ENCODE data around the gene CATSPER3. TPM values are rescaled to one million over a fixed set of nuclear protein-coding genes. Genes with fewer than 3 reads are reported as not detected.

The CATSPER3 gene
- total and polyA plus RNA-seq, 2 of the 8 experiments (the other 6 are each of a cell fraction or from before 2014, with no cell fraction given), result 0.62 TPM; not detected in 1

GRCh38 chr5:135024956-135025729, 57.4 kb downstream of the CATSPER3 start:
- Histone ChIP-seq H3K27me3 (replicated peaks in 1 of 4; ENCODE audit: control insufficient read depth in 3 of 4, extremely low read depth in 1 of 4, insufficient read depth in 3 of 4, low read length in 3 of 4) (peaks cover 43 to 63% (median 59%) of the 10 kb centered on the region in 4 experiments), H2BK5ac (ENCODE audit: low read depth, low read length) (no peak overlapping the region), H2BK20ac (ENCODE audit: low read length) (no peak overlapping the region), H3K79me2 (ENCODE audit: control insufficient read depth in 1 of 2, insufficient read depth in 2 of 2, low read length in 2 of 2) (no peaks in the 10 kb centered on the region), H2AK5ac (ENCODE audit: low read depth, low read length) (no peak overlapping the region), H3K4me3 (ENCODE audit: extremely low read depth in 1 of 4, insufficient read depth in 2 of 4, low read depth in 3 of 4, low read length in 4 of 4) (no peak overlapping the region), H3K9ac (replicated peaks in 1 of 4; ENCODE audit: extremely low read depth in 1 of 4, low read depth in 3 of 4, low read length in 3 of 4) (no peak overlapping the region), H2AFZ (ENCODE audit: low read length) (no peak overlapping the region), H3K4ac (replicated peaks; ENCODE audit: insufficient read length, low read depth, low read length) (no peak overlapping the region), H4K8ac (ENCODE audit: extremely low read depth, insufficient read depth, low read length) (no peak overlapping the region), H3K23me2 (ENCODE audit: low read depth, low read length) (peaks cover 6% of the 10 kb centered on the region; the same call in 1 of the 2 replicates), H3K27ac (ENCODE audit: low read depth, low read length) (no peak overlapping the region), H3K14ac (ENCODE audit: insufficient read length) (no peak overlapping the region), H3K9me3 (ENCODE audit: insufficient read depth in 2 of 2, low read depth in 1 of 2, low read length in 1 of 2) (no peaks in the 10 kb centered on the region; a peak in 1 of 4 replicates), H3K23ac (ENCODE audit: insufficient read length) (no peak overlapping the region), H3K4me2 (ENCODE audit: insufficient read depth in 1 of 2, low read depth in 2 of 2, low read length in 2 of 2) (no peak overlapping the region), H2BK15ac (ENCODE audit: low read length) (no peak overlapping the region), H3K18ac (ENCODE audit: extremely low read depth, low read length) (no peak overlapping the region), H4K91ac (replicated peaks; ENCODE audit: insufficient read length, low read length) (no peak overlapping the region), H4K20me1 (replicated peaks in 1 of 2; ENCODE audit: control insufficient read depth in 1 of 2, insufficient read depth in 2 of 2, low read length in 2 of 2) (peaks cover 5 to 22% of the 10 kb centered on the region in 2 experiments), H3K36me3 (ENCODE audit: control insufficient read depth in 2 of 4, insufficient read depth in 4 of 4, low read length in 3 of 4) (peaks cover 0 to 7% (median 0%) of the 10 kb centered on the region in 4 experiments; a peak in 1 of 8 replicates), H4K5ac (ENCODE audit: insufficient read length, low read depth, low read length) (no peak overlapping the region), H3K56ac (replicated peaks; ENCODE audit: insufficient read length, low read depth, low read length) (no peak overlapping the region), H3K79me1 (ENCODE audit: low read depth, low read length) (no peaks in the 10 kb centered on the region), H2BK12ac (ENCODE audit: low read depth, low read length) (no peak overlapping the region), H3K4me1 (replicated peaks in 1 of 4; ENCODE audit: control insufficient read depth in 3 of 4, insufficient read depth in 4 of 4, low read length in 3 of 4) (peaks cover 0 to 16% (median 13%) of the 10 kb centered on the region in 4 experiments; a peak in 6 of 7 replicates), H2BK120ac (replicated peaks; ENCODE audit: low read depth, low read length) (no peak overlapping the region)
- DNase-seq (ENCODE audit: low read depth in 1 of 2, low spot score in 2 of 2), result no peak
- ChIA-PET CTCF (ENCODE audit: partially characterized antibody) (interaction anchor here (0.8 to 3.1 kb wide), 14 partner anchors 10 to 210 kb away, joined by 3 to 15 read pairs (median 6); no protein-coding TSS in a partner anchor), POLR2A (ENCODE audit: partially characterized antibody) (interaction anchor here (0.5 to 1.6 kb wide), 4 partner anchors 10 to 591 kb away, joined by 3 to 4 read pairs (median 4); no protein-coding TSS in a partner anchor)
- FAIRE-seq, result no peak
- TF ChIP-seq JUND (IDR thresholded peaks at IDR 0.05; ENCODE audit: low read length) (peak; percentile 65; the same call in 1 of the 2 replicates), ATF2 (IDR thresholded peaks at IDR 0.05; ENCODE audit: low read length) (no peak)
- 80% methylated on average over 11 of the region's 11 CpGs; no CpG with 5 or more reads in 1 of the 2 experiments for WGBS, 2 experiments (ENCODE audit: extremely low coverage in 1 of 2, insufficient coverage in 1 of 2, insufficient read length in 1 of 2, insufficient replicate concordance in 2 of 2, low coverage in 1 of 2, low lambda C conversion rate in 2 of 2, missing lambda C conversion rate in 1 of 2)
